Dedifferentiated amniotic fluid mesenchymal stem cell (primary cell): Measurements from ENCODE around the gene PAQR9.
"Not testable (repeated sequence)": the region's sequence is repeated elsewhere in the genome, so short reads cannot be mapped to it uniquely, and the experiment has no call there.

ENCODE experiments used
- DNase-seq: peaks from one replicate; pipeline ENCODE4 v3.0.0-alpha.2; 2016; ENCODE audit errors: extremely low spot score

PAQR9 gene

GRCh38 chr3:142963516-142964448 lies at the start of gene PAQR9:
Gene PAQR9, minus strand, starts transcription at chr3:142963674. Its CDS starts 338 bp downstream, at chr3:142963336.
- DNase-seq: no peak

- DNase-seq: no peak
These were observed 48.2 kb upstream of the PAQR9 start for GRCh38 chr3:143011705-143012104.

- DNase-seq: no peak
These were observed 46.5 kb upstream of the PAQR9 start for GRCh38 chr3:143010024-143010423.

GRCh38 chr3:143004823-143005222 lies 41.3 kb upstream of the PAQR9 start:
- DNase-seq: no peak

- no peak for DNase-seq
These were observed 39.3 kb upstream of the PAQR9 start for GRCh38 chr3:143002727-143003126.

- peak; percentile 41 for DNase-seq
These were observed 38.7 kb upstream of the PAQR9 start for GRCh38 chr3:143002083-143002712.

- DNase-seq: peak; percentile 100
These were observed 38.1 kb upstream of the PAQR9 start, which contains the start of gene U2SURP for GRCh38 chr3:143001369-143002082. Gene U2SURP, plus strand, starts transcription at chr3:143001570. Its CDS starts 59 bp downstream, at chr3:143001629.

- DNase-seq: no peak
These were observed 37.5 kb upstream of the PAQR9 start for GRCh38 chr3:143001034-143001368.

- DNase-seq: no peak
These were observed 37.1 kb upstream of the PAQR9 start for GRCh38 chr3:143000528-143000927.

- no peak for DNase-seq
These were observed 36.4 kb upstream of the PAQR9 start for GRCh38 chr3:142999881-143000280.

- peak; percentile 26 for DNase-seq
These were observed 35.0 kb upstream of the PAQR9 start for GRCh38 chr3:142998439-142998838.

- no peak for DNase-seq
These were observed 33.9 kb upstream of the PAQR9 start for GRCh38 chr3:142997330-142997729.

- peak; percentile 75 for DNase-seq
These were observed 30.5 kb upstream of the PAQR9 start for GRCh38 chr3:142993958-142994442.

GRCh38 chr3:142992323-142992722 lies 28.8 kb upstream of the PAQR9 start:
- no peak for DNase-seq

GRCh38 chr3:142990721-142991120 lies 27.2 kb upstream of the PAQR9 start:
- DNase-seq: no peak

GRCh38 chr3:142988826-142989225 lies 25.4 kb upstream of the PAQR9 start:
- not testable (repeated sequence) for DNase-seq

- not testable (repeated sequence) for DNase-seq
These were observed 24.7 kb upstream of the PAQR9 start for GRCh38 chr3:142988221-142988620.

- DNase-seq: no peak
These were observed 24.2 kb upstream of the PAQR9 start for GRCh38 chr3:142987707-142988106.

GRCh38 chr3:142987080-142987700 lies 23.7 kb upstream of the PAQR9 start:
- peak; percentile 70 for DNase-seq

GRCh38 chr3:142984255-142984654 lies 20.8 kb upstream of the PAQR9 start:
- DNase-seq: no peak

GRCh38 chr3:142983318-142983717 lies 19.8 kb upstream of the PAQR9 start:
- no peak for DNase-seq
